Measurements from ENCODE around the gene TTC19. TPM values are rescaled to one million over a fixed set of nuclear protein-coding genes. Genes with fewer than 3 reads are reported as not detected.

TTC19 gene, protein sequence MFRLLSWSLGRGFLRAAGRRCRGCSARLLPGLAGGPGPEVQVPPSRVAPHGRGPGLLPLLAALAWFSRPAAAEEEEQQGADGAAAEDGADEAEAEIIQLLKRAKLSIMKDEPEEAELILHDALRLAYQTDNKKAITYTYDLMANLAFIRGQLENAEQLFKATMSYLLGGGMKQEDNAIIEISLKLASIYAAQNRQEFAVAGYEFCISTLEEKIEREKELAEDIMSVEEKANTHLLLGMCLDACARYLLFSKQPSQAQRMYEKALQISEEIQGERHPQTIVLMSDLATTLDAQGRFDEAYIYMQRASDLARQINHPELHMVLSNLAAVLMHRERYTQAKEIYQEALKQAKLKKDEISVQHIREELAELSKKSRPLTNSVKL
- total RNA-seq = 100 to 1,000 TPM in 3 of 6 donors, 10 to 100 TPM in 3; 33.2 to 229 (median 92.9) TPM

DNA sequence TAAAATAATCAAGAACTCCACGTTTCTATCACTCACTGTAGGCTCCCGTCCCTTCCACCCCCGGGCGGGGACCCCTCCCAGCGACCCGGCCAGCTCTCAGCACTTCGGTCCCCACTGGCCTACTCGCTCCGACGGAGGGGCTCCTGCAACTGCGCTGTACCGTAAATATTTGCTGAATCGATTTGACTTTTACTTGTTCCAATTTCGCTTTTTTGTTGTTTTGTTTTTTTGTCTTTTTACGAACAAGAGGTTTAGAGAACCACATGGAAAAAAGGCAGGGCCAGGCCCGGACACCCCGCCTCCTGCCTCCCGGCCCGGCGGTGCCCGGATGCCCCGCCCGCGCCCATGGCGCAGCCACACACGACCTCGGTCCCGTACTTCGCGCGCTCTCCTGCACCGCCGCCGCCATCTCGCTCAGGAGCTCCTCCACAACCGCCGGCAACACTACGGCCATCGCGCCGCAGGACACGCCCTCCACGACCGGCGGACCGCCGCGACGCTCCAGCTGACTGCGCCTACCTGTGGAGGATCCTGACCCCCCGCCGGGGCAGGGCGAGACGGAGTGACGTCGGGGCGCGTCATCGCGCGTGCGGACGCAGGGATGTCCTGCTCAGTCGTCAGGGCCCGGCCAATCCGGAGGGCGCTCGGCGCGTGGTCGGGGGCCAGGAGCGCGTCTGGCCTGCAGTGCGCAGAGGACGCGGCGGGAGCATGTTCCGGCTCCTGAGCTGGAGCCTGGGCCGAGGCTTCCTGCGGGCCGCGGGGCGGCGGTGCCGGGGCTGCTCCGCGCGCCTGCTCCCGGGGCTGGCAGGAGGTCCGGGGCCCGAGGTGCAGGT lies at the start of gene TTC19, which contains the start of gene ZSWIM7:
TSS of gene TTC19 (plus strand) at position 684 of the 833 bp plus-strand sequence. CDS start at position 709, 25 bp downstream.
TSS of gene ZSWIM7 (minus strand) at position 564 of the 833 bp plus-strand sequence. CDS start at position 454, 110 bp downstream.
- 0 to 1% methylated on average over 46 to 56 of the region's 91 CpGs for WGBS, 2 donors
- peaks cover 15 to 31% (median 26%) of the 10 kb centered on the region in 4 donors for H3K4me1 ChIP-seq
- no peaks in the 10 kb centered on the region for H3K9me3 ChIP-seq
- H3K4me3 ChIP-seq = peak within 1 kb of the TSS; percentile 70 to 87 (median 80)
- peak within 1 kb of the TSS; percentile 93 to 97 (median 94) for H3K27ac ChIP-seq
- H3K36me3 ChIP-seq = peaks cover 16 to 34% (median 20%) of the 10 kb centered on the region in 4 donors
- H3K27me3 ChIP-seq = no peaks in the 10 kb centered on the region
- ATAC-seq (ENCODE audit: low FRiP score in 2 of 2) = peak; percentile 97 to 98
- TF ChIP-seq POLR2A (IDR thresholded peaks at IDR 0.05) (peak in 3 of 4 donors; percentile 86 to 99 (median 97)), POLR2AphosphoS5 (IDR thresholded peaks at IDR 0.05) (peak; percentile 97 to 99), EP300 (IDR thresholded peaks at IDR 0.05) (peak in 1 of 4 donors; percentile 50)
- TF ChIP-seq, protein P1, sequence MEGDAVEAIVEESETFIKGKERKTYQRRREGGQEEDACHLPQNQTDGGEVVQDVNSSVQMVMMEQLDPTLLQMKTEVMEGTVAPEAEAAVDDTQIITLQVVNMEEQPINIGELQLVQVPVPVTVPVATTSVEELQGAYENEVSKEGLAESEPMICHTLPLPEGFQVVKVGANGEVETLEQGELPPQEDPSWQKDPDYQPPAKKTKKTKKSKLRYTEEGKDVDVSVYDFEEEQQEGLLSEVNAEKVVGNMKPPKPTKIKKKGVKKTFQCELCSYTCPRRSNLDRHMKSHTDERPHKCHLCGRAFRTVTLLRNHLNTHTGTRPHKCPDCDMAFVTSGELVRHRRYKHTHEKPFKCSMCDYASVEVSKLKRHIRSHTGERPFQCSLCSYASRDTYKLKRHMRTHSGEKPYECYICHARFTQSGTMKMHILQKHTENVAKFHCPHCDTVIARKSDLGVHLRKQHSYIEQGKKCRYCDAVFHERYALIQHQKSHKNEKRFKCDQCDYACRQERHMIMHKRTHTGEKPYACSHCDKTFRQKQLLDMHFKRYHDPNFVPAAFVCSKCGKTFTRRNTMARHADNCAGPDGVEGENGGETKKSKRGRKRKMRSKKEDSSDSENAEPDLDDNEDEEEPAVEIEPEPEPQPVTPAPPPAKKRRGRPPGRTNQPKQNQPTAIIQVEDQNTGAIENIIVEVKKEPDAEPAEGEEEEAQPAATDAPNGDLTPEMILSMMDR (IDR thresholded peaks at IDR 0.05) = peak in 5 of 6 experiments; percentile 6 to 58 (median 29)
- peak; percentile 99 to 100 for DNase-seq

DNA sequence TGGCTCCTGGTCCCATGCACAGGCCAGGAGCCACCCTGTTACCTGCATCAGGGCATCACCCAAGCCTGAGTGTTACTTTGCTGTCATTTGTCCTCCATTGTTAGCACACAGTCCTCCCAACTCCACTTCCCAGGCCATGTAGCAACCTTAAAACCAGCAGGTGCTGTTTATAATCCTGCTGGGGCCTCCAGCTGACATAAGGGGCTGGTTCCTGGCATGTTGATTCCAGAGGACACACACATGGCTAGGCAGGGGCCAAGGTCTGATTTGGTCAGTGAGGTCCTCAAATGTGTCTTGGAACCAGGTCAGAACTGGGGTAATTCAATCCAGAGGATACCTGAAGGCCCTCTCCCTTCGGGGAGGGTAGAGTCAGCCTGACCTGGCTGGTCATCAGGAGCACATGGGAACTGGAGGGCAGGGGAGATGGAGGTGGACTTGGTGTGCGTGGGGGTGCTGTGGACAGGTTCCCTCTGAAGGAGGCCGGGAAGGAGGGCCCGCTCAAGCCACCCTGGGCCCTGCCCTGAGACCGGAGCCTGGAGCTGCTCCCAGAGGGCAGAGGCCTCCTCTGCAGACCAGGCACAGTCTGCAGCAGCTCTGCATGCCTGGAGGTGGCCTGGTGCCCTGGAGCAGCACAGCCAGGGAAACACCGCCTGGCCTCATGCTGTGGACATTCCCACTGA lies 48.1 kb upstream of the TTC19 start:
- no peak for ATAC-seq (ENCODE audit: low FRiP score in 2 of 2)
- TF ChIP-seq, protein P1 (IDR thresholded peaks at IDR 0.05) = no peak
- TF ChIP-seq POLR2AphosphoS5 (IDR thresholded peaks at IDR 0.05) (no peak), EP300 (IDR thresholded peaks at IDR 0.05) (no peak), POLR2A (IDR thresholded peaks at IDR 0.05) (no peak)
- WGBS, 2 donors = 82 to 94% methylated on average over 2 to 6 of the region's 6 CpGs

DNA sequence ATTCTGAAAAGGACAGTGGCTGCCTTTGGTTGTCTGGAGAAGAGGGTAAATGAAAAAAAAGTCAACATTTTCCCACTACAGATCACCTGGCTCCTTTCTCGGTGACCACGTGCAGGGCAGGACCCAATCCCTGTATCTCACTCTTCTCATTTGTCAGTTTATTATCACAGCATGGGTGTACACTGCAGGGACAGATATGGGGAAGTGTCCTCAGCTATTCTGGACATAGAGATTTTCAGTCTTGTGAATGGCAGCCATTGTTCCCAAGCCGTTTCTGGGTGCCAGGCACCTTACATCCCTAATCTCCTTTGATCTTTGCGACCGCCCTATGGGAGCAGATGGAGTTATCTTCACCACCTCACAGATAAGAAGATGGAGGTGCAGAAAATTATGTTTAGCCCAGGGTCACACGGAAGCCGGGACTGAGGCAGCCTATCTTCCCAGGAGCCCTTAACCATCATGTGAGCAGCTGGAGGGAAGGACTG lies 47.5 kb upstream of the TTC19 start:
- no peaks in the 10 kb centered on the region for H3K36me3 ChIP-seq
- DNase-seq (no peak), ATAC-seq (ENCODE audit: low FRiP score in 2 of 2) (no peak)
- TF ChIP-seq EP300 (IDR thresholded peaks at IDR 0.05) (no peak), POLR2AphosphoS5 (IDR thresholded peaks at IDR 0.05) (no peak), POLR2A (IDR thresholded peaks at IDR 0.05) (no peak)
- TF ChIP-seq, protein P1 (IDR thresholded peaks at IDR 0.05) = no peak
- no peak overlapping the region for H3K4me3 ChIP-seq
- H3K27me3 ChIP-seq = no peaks in the 10 kb centered on the region
- peaks cover 0 to 16% (median 11%) of the 10 kb centered on the region in 4 donors for H3K4me1 ChIP-seq
- H3K27ac ChIP-seq = no peak overlapping the region
- H3K9me3 ChIP-seq = no peaks in the 10 kb centered on the region
- WGBS, 2 donors = 85 to 93% methylated on average over 7 of the region's 7 CpGs

More for the DNA sequence above, 48.1 kb upstream of the TTC19 start:
- peaks cover 0 to 22% (median 17%) of the 10 kb centered on the region in 4 donors for H3K4me1 ChIP-seq
- no peaks in the 10 kb centered on the region for H3K27me3 ChIP-seq
- H3K4me3 ChIP-seq = no peak overlapping the region
- H3K36me3 ChIP-seq = no peaks in the 10 kb centered on the region
- H3K27ac ChIP-seq = no peak overlapping the region
- no peaks in the 10 kb centered on the region for H3K9me3 ChIP-seq
- DNase-seq = peak in 1 of 2 donors; percentile 62

All from upper lobe of left lung (tissue), 6 donors.